GM12878 (cell line): ENCODE results near the gene SPDYC. TPM values are rescaled to one million over a fixed set of nuclear protein-coding genes. Genes with fewer than 3 reads are reported as not detected.

Experiments used
- ATAC-seq: fragments of 200-7000 bp; cut with Tn5 transposase; 3 replicates; pipeline ENCODE4 v1.9.1; 2020; ENCODE audit warnings: mild to moderate bottlenecking, moderate library complexity
- BruUV-seq: library from RNA; stranded (reverse); fragments of 400-500 nt; replicated peaks from 2 replicates; lab custom pipeline; 2021; lab: Mats Ljungman, UMichigan
- CTCF ChIA-PET: fragments of 300-600 bp; sonication (Branson Sonifier 250); formaldehyde crosslinking; extraction: SDS; loops from one replicate; lab custom pipeline; 2021; ENCODE audit warnings: inconsistent platforms; lab: Yijun Ruan, JAX
- POLR2A ChIA-PET: fragments of 350-600 bp; formaldehyde crosslinking; extraction: SDS; loops from one replicate; lab custom pipeline; 2021; ENCODE audit warnings: inconsistent platforms; lab: Charles Lee
- RAD21 ChIA-PET: fragments of 300-600 bp; sonication (Branson Sonifier 250); formaldehyde crosslinking; loops from one replicate; lab custom pipeline; 2023; ENCODE audit warnings: antibody characterized with exemption; ENCODE audit not compliant: unreplicated experiment; lab: Charles Lee
- SMC1A ChIA-PET: fragments of 300-600 bp; sonication (Branson Sonifier 250); formaldehyde crosslinking; loops from one replicate; lab custom pipeline; 2023; ENCODE audit not compliant: unreplicated experiment, uncharacterized antibody; lab: Charles Lee
- DNase-seq: peaks from one replicate; pipeline ENCODE4 v3.0.0-alpha.2; 2011; ENCODE audit warnings: low read depth, low spot score
- FAIRE-seq: peaks from 3 replicates; lab custom pipeline; 2011; peaks lifted over from hg19 to GRCh38; lab: Jason Lieb, UNC
- H2AFZ ChIP-seq: 2 replicates; pipeline ENCODE4 v1.6.0; 2011; ENCODE audit warnings: low read depth, low read length, control low read depth; ENCODE audit not compliant: control insufficient read depth
- H3K27ac ChIP-seq: 2 replicates; pipeline ENCODE4 v1.5.1; 2011; ENCODE audit warnings: control low read depth; ENCODE audit not compliant: control insufficient read depth, insufficient read depth
- H3K27me3 ChIP-seq, 2 experiments: replicated peaks in 1 of 2; 2 replicates each; pipeline versions ENCODE4 v1.6.0 to v1.6.1; 2011; ENCODE audit warnings: low read length in 1 of 2; ENCODE audit not compliant: control insufficient read depth in 2 of 2, insufficient read depth in 2 of 2
- H3K36me3 ChIP-seq, 2 experiments: 2 replicates each; pipeline ENCODE4 v1.5.1; 2011; ENCODE audit warnings: low read length in 1 of 2; ENCODE audit not compliant: control insufficient read depth in 2 of 2, insufficient read depth in 2 of 2
- H3K4me1 ChIP-seq: 2 replicates; pipeline ENCODE4 v1.6.1; 2011; ENCODE audit warnings: mild to moderate bottlenecking, low read length, moderate library complexity, mixed read lengths; ENCODE audit not compliant: control insufficient read depth, insufficient read depth
- H3K4me2 ChIP-seq: 2 replicates; pipeline ENCODE4 v1.6.0; 2011; ENCODE audit warnings: control low read depth; ENCODE audit not compliant: control insufficient read depth, insufficient read depth
- H3K4me3 ChIP-seq: fragments of 200-600 bp; sonication (generic); 2 replicates; pipeline ENCODE4 v1.5.1; 2016
- H3K79me2 ChIP-seq: 2 replicates; pipeline ENCODE4 v1.6.0; 2011; ENCODE audit warnings: low read length; ENCODE audit not compliant: control insufficient read depth, insufficient read depth
- H3K9ac ChIP-seq: 2 replicates; pipeline ENCODE4 v1.8.0; 2011; ENCODE audit warnings: low read length, control low read depth, mixed read lengths; ENCODE audit not compliant: control insufficient read depth, insufficient read depth
- H3K9me3 ChIP-seq: replicated peaks from 3 replicates; pipeline ENCODE4 v1.5.1; 2011; ENCODE audit warnings: mild to moderate bottlenecking, low read length; ENCODE audit not compliant: control insufficient read depth, insufficient read depth
- H4K20me1 ChIP-seq: 2 replicates; pipeline ENCODE4 v1.6.0; 2011; ENCODE audit not compliant: control insufficient read depth, insufficient read depth
- KLF5 ChIP-seq: fragments of 450-650 bp; IDR thresholded peaks from 2 replicates; pipeline ENCODE4 v1.6.1; 2014; ENCODE audit warnings: mild to moderate bottlenecking; ENCODE audit not compliant: partially characterized antibody
- NRF1 ChIP-seq: conservative IDR thresholded peaks from 2 replicates; pipeline ENCODE4 v1.6.1; 2011; ENCODE audit warnings: mild to moderate bottlenecking, low read depth, low read length, improper control_type of control experiment
- POLR2A ChIP-seq: IDR thresholded peaks from 2 replicates; pipeline ENCODE4 v1.6.1; 2011; ENCODE audit warnings: low read depth, mild to moderate bottlenecking, low read length
- POLR2AphosphoS5 ChIP-seq: IDR thresholded peaks from 2 replicates; pipeline ENCODE4 v1.6.1; 2011; ENCODE audit warnings: mild to moderate bottlenecking, low read length, inconsistent platforms
- SMAD5 ChIP-seq: IDR thresholded peaks from 2 replicates; pipeline ENCODE4 v1.6.1; 2016; ENCODE audit warnings: antibody characterized with exemption, low read depth
- WGBS: methylation state at CpG from one replicate; pipeline ENCODE4 v1.1.6; 2016; ENCODE audit warnings: low lambda C conversion rate; ENCODE audit not compliant: insufficient replicate concordance, insufficient coverage; ENCODE audit errors: missing lambda C conversion rate; 5-methylcytosine and 5-hydroxymethylcytosine counted together
- in situ Hi-C: fragments of 300-500 bp; cut with MboI; formaldehyde crosslinking; loops from 9 replicates; pipeline ENCODE4 v1.14.3; 2018; ENCODE audit warnings: mixed read lengths
- intact Hi-C: fragments of 100-400 bp; cut with micrococcal nuclease; formaldehyde crosslinking; loops from one replicate; pipeline ENCODE4 v1.14.2; 2022; ENCODE audit not compliant: unreplicated experiment
- polyA plus RNA-seq, 11 experiments: library from polyadenylated mRNA; depleted of rRNA in 4 of 11; unstranded in 6 of 11; stranded (reverse) in 5 of 11; fragments of >200 nt; fragmentation: Nextera tagmentation in 4 of 11; fragmentation: Illumina TruSeq in 1 of 11; extraction: Ambion mirVana in 4 of 11; extraction: Trizol in 1 of 11; gene quantifications; 1 replicate in 1 of 11; 2 replicates in 10 of 11; pipeline versions ENCODE4 v1.2.1 to v1.2.3, GENCODE V29; 2011 to 2016; ENCODE audit warnings: inconsistent platforms in 2 of 11, missing spikeins in 2 of 11, low read depth in 1 of 11
- total RNA-seq, 4 experiments: library from RNA; depleted of rRNA in 3 of 4; stranded (reverse); fragments of >200 nt in 3 of 4; fragmentation: Illumina TruSeq in 1 of 4; extraction: Trizol in 1 of 4; gene quantifications; 2 replicates each; pipeline versions ENCODE4 v1.2.1 to v1.2.3, GENCODE V29; 2013 to 2021

SPDYC gene
- total and polyA plus RNA-seq, 10 of the 15 experiments (the other 5 are each of a cell fraction or from before 2014, with no cell fraction given) = not detected

DNA sequence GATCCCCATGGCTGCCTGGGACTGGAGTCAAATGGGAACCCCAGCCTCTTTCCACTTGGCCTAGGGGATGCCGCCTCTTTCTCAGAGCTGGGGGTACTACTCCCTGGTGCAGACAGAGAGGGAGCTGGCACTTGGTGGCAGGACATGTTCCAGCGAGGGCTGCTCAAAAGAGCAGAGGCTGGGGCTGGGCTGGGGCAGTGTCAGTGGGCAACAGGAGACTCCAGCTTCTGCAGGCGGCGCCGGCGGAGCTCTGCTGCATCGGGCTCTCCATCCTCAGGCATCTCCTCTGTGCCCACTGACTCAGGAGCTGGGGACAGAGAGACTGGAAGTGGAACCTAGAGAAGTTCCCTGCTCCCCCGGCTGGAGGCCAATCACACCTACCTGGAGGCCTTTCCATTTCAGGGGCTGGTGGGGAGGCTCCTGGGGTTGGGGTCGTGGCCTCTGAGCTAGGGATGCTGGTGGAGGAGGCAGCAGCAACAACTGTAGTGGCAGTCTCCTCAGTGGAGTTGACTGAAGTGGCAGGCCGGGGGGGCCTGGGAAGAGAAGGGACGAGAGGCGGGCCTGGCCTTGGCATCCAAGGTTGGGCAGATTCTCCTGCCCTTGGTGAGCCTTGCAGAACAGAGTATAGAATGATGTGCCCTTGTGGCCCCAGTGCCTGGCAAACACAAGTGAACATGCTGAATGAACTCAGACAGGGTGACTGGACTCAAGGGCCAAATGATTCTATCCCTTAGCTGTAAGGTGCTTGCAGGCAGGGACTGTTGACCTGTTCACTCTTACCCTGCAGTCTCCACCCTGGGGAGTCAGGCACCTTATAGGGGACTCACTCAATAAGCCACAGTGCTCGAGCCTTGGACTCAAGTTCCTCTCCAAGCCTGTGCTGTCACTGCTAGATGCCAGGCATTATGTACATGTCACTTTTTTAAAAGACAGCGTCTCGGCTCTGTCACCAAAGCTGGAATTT, 41.6 kb upstream of the SPDYC start:
- ChIA-PET RAD21 (interaction anchor here (1.7 kb wide), 1 partner anchor 11 kb away, joined by 5 read pairs; the partner anchor contains the start of gene ZNHIT2), CTCF (interaction anchor here (1.2 to 2.7 kb wide), 2 partner anchors 11 to 16 kb away, joined by 5 to 7 read pairs; partner anchors contain the start of genes TM7SF2 and ZNHIT2), POLR2A (interaction anchor here (0.5 to 1.2 kb wide), 4 partner anchors 7 to 78 kb away, joined by 3 read pairs; no protein-coding TSS in a partner anchor), SMC1A (no interaction called here)
- Histone ChIP-seq H3K9me3 (no peaks in the 10 kb centered on the region), H3K79me2 (peaks cover 31% of the 10 kb centered on the region), H3K36me3 (peaks cover 38 to 42% of the 10 kb centered on the region in 2 experiments), H3K27ac (no peak overlapping the region), H4K20me1 (0 out of 2 replicates have a peak, but pooled peaks cover 4% of the 10 kb centered on the region), H3K4me1 (peaks cover 18% of the 10 kb centered on the region), H3K9ac (no peak overlapping the region), H2AFZ (no peak overlapping the region)
- intact Hi-C loops (no loop called here), in situ Hi-C loops (no loop called here)
- FAIRE-seq = no peak
- DNase-seq = no peak
- WGBS = 74% methylated on average over 15 of the region's 15 CpGs
- peak; percentile 13; the same call in 1 of the 2 replicates for TF ChIP-seq POLR2A
- no peak for TF ChIP-seq POLR2AphosphoS5
- TF ChIP-seq SMAD5 = 0 out of 2 replicates have a peak, but pooled peaks have one; percentile 49
- TF ChIP-seq NRF1 = no peak
- TF ChIP-seq KLF5 = no peak
- TF ChIP-seq, all 136 proteins: peak for 2
- H3K4me3 ChIP-seq = no peak overlapping the region
- no TSS peak for BruUV-seq
- H3K27me3 ChIP-seq = no peaks in the 10 kb centered on the region
- ATAC-seq = no peak
- no peak overlapping the region for H3K4me2 ChIP-seq
